ENCODE data around the gene PCCA. TPM values are rescaled to one million over a fixed set of nuclear protein-coding genes. Genes with fewer than 3 reads are reported as not detected.

Gene PCCA
- total RNA-seq, 3 donors from 2014 or later: 46.6 to 69.8 (median 64.7) TPM

GRCh38 chr13:100476963-100477362 lies 388.1 kb downstream of the PCCA start:
- no peak for TF ChIP-seq POLR2AphosphoS5 (IDR thresholded peaks at IDR 0.05)
- TF ChIP-seq, protein P1, sequence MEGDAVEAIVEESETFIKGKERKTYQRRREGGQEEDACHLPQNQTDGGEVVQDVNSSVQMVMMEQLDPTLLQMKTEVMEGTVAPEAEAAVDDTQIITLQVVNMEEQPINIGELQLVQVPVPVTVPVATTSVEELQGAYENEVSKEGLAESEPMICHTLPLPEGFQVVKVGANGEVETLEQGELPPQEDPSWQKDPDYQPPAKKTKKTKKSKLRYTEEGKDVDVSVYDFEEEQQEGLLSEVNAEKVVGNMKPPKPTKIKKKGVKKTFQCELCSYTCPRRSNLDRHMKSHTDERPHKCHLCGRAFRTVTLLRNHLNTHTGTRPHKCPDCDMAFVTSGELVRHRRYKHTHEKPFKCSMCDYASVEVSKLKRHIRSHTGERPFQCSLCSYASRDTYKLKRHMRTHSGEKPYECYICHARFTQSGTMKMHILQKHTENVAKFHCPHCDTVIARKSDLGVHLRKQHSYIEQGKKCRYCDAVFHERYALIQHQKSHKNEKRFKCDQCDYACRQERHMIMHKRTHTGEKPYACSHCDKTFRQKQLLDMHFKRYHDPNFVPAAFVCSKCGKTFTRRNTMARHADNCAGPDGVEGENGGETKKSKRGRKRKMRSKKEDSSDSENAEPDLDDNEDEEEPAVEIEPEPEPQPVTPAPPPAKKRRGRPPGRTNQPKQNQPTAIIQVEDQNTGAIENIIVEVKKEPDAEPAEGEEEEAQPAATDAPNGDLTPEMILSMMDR (IDR thresholded peaks at IDR 0.05): no peak
- TF ChIP-seq POLR2A (IDR thresholded peaks at IDR 0.05): no peak
- intact Hi-C loops (cut with DNase I; ENCODE audit: low total_unique reads): loop anchor here (1.0 kb wide), 1 partner anchor 24 kb away; no protein-coding TSS in a partner anchor

GRCh38 chr13:100478107-100478809 lies 389.4 kb downstream of the PCCA start:
- Histone ChIP-seq H3K4me1 (no peaks in the 10 kb centered on the region), H3K27me3 (no peaks in the 10 kb centered on the region), H3K27ac (no peak overlapping the region), H3K36me3 (no peaks in the 10 kb centered on the region), H3K4me3 (no peak overlapping the region), H3K9me3 (no peaks in the 10 kb centered on the region)
- no peak for DNase-seq (ENCODE audit: low spot score in 2 of 2)
- no peak for TF ChIP-seq POLR2AphosphoS5 (IDR thresholded peaks at IDR 0.05)
- TF ChIP-seq, protein P1 (IDR thresholded peaks at IDR 0.05): no peak
- TF ChIP-seq POLR2A (IDR thresholded peaks at IDR 0.05): no peak
- intact Hi-C loops (cut with DNase I; ENCODE audit: low total_unique reads): no loop called here

More at GRCh38 chr13:100476963-100477362, 388.1 kb downstream of the PCCA start:
- DNase-seq (ENCODE audit: low spot score in 2 of 2): no peak
- no peaks in the 10 kb centered on the region for H3K27me3 ChIP-seq
- H3K27ac ChIP-seq: no peak overlapping the region
- no peak overlapping the region for H3K4me3 ChIP-seq
- no peaks in the 10 kb centered on the region for H3K4me1 ChIP-seq
- no peaks in the 10 kb centered on the region for H3K36me3 ChIP-seq
- H3K9me3 ChIP-seq: no peaks in the 10 kb centered on the region

GRCh38 chr13:100480676-100481075 lies 391.8 kb downstream of the PCCA start:
- no peak for TF ChIP-seq POLR2A (IDR thresholded peaks at IDR 0.05)
- TF ChIP-seq, protein P1 (IDR thresholded peaks at IDR 0.05): no peak
- no peak for TF ChIP-seq POLR2AphosphoS5 (IDR thresholded peaks at IDR 0.05)
- intact Hi-C loops (cut with DNase I; ENCODE audit: low total_unique reads): no loop called here
- no peaks in the 10 kb centered on the region for H3K36me3 ChIP-seq

DNA sequence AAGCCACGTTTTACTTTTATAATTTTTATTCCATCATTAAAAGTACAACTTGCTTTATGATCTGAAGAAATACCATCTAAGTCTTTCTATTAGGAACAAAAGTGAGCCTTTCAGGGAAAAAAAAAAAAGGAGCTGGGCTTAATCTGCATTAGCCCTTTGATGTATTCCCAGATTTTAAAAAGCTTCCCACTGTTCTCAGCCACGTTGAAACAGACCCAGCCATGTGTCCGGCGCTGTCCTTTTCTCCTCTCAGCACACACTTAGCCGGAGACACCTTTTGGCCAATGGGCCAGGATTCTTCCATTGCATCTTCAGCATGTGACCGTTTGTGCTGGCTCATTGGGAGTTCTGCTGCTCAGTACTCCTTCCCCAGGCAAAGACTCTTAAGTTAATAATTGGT lies 394.2 kb downstream of the PCCA start:
- Histone ChIP-seq H3K36me3 (no peaks in the 10 kb centered on the region), H3K9me3 (no peaks in the 10 kb centered on the region), H3K4me3 (no peak overlapping the region), H3K27me3 (no peaks in the 10 kb centered on the region), H3K27ac (no peak overlapping the region), H3K4me1 (no peaks in the 10 kb centered on the region)
- intact Hi-C loops (cut with DNase I; ENCODE audit: low total_unique reads): no loop called here
- DNase-seq (ENCODE audit: low spot score in 2 of 2): no peak
- no peak for TF ChIP-seq POLR2AphosphoS5 (IDR thresholded peaks at IDR 0.05)
- TF ChIP-seq POLR2A (IDR thresholded peaks at IDR 0.05): no peak
- TF ChIP-seq, protein P1 (IDR thresholded peaks at IDR 0.05): no peak

More at GRCh38 chr13:100480676-100481075, 391.8 kb downstream of the PCCA start:
- no peaks in the 10 kb centered on the region for H3K27me3 ChIP-seq
- no peak overlapping the region for H3K4me3 ChIP-seq
- no peak for DNase-seq (ENCODE audit: low spot score in 2 of 2)
- H3K27ac ChIP-seq: no peak overlapping the region
- no peaks in the 10 kb centered on the region for H3K4me1 ChIP-seq
- no peaks in the 10 kb centered on the region for H3K9me3 ChIP-seq

DNA sequence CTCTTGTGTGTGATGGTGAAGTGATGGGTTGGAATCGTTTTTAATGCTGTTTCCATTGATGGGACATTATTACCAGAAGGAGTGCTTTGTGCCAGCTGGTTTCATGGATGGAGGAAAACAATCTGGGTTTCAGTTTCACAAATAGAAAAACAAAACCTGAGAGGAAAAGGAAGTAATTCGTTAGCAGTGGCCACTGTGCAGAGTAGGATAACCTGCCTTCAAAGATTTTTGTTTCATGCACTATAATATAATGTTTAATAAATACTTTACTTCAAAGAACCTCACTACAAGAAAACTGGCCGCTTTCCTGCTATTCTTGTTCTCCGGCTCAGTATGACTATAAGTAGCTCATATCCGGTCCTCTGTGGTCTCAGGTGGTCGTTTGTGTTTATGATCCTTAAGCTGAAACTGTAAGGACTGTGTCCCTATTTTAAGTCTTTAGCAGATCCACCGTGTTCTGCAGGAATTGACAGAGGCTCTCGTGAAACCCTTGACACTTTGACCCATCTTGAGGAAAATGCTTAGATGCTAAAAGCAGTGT lies 395.0 kb downstream of the PCCA start:
- TF ChIP-seq POLR2AphosphoS5 (IDR thresholded peaks at IDR 0.05): no peak
- TF ChIP-seq, protein P1 (IDR thresholded peaks at IDR 0.05): no peak
- no peak for TF ChIP-seq POLR2A (IDR thresholded peaks at IDR 0.05)
- intact Hi-C loops (cut with DNase I; ENCODE audit: low total_unique reads): no loop called here
- H3K27me3 ChIP-seq: no peaks in the 10 kb centered on the region
- H3K27ac ChIP-seq: no peak overlapping the region
- no peaks in the 10 kb centered on the region for H3K9me3 ChIP-seq
- no peaks in the 10 kb centered on the region for H3K36me3 ChIP-seq
- no peaks in the 10 kb centered on the region for H3K4me1 ChIP-seq
- DNase-seq (ENCODE audit: low spot score in 2 of 2): no peak
- H3K4me3 ChIP-seq: no peak overlapping the region

Data from breast epithelium (tissue), 4 donors.